A549 treated with dexamethasone at 1 μM for 4 hours (cell line): Measurements from ENCODE around the gene SUMF2. TPM values are rescaled to one million over a fixed set of nuclear protein-coding genes. Genes with fewer than 3 reads are reported as not detected.

Experiments
- total RNA-seq: library from RNA; stranded (reverse); fragments of 200-300 nt; extraction: Qiagen RNA extraction; gene quantifications from 5 replicates; pipeline ENCODE4 v1.2.3, GENCODE V29; 2022

The SUMF2 gene
- total RNA-seq = 109 to 115 TPM (median 112 TPM) in 5 replicates

GRCh38 chr7:56063882-56064625, at the start of gene SUMF2:
Gene SUMF2 (plus strand): TSS chr7:56064286. CDS start chr7:56064312, 26 bp downstream.

GRCh38 chr7:56051339-56052191, 12.5 kb upstream of the SUMF2 start, which contains the start of the genes CCT6A and PSPH:
Gene CCT6A (plus strand): TSS chr7:56051765. CDS start chr7:56051849, 84 bp downstream.
Gene PSPH (minus strand): TSS chr7:56051444. CDS start chr7:56021212, 30,232 bp downstream.

GRCh38 chr7:56092789-56093531, 28.9 kb downstream of the SUMF2 start, which contains the start of gene PHKG1:
Gene PHKG1 (minus strand): TSS chr7:56092952. CDS start chr7:56088941, 4,011 bp downstream.

GRCh38 chr7:56106108-56107073, 42.3 kb downstream of the SUMF2 start, which contains the start of gene CHCHD2:
Gene CHCHD2 (minus strand): TSS chr7:56106476. CDS start chr7:56106413, 63 bp downstream.

GRCh38 chr7:56115852-56116538, 51.9 kb downstream of the SUMF2 start, which contains the start of gene NUPR2:
Gene NUPR2 (minus strand): TSS chr7:56116417. CDS start chr7:56116314, 103 bp downstream.

Other genes starting within 250 kb of the SUMF2 start
- not detected in 5 replicates for gene SEPTIN14, start 201.5 kb upstream of the SUMF2 start, total RNA-seq
- gene ZNF713, start 176.8 kb upstream of the SUMF2 start, total RNA-seq = 0.38 to 1.1 TPM (median 0.66 TPM) in 5 replicates
- 24.1 to 31.5 TPM (median 26.6 TPM) in 5 replicates for gene MRPS17, start 112.4 kb upstream of the SUMF2 start, total RNA-seq
- 46.2 to 56.0 TPM (median 52.7 TPM) in 5 replicates for gene NIPSNAP2, start 99.7 kb upstream of the SUMF2 start, total RNA-seq
- 23.5 to 26.4 TPM (median 23.9 TPM) in 5 replicates for gene PSPH, start 12.8 kb upstream of the SUMF2 start, total RNA-seq
- 251 to 285 TPM (median 265 TPM) in 5 replicates for gene CCT6A, start 12.5 kb upstream of the SUMF2 start, total RNA-seq
- gene PHKG1, start 28.7 kb downstream of the SUMF2 start, total RNA-seq = 0.39 to 0.77 TPM (median 0.54 TPM) in 5 replicates
- 564 to 618 TPM (median 570 TPM) in 5 replicates for gene CHCHD2, start 42.2 kb downstream of the SUMF2 start, total RNA-seq
- not detected in 5 replicates for gene NUPR2, start 52.1 kb downstream of the SUMF2 start, total RNA-seq